Renal pelvis (tissue), 4 donors: ENCODE results near the gene ZNF135. TPM values are rescaled to one million over a fixed set of nuclear protein-coding genes. Genes with fewer than 3 reads are reported as not detected.

Experiments
- DNase-seq: peaks from one replicate; pipeline ENCODE4 v3.0.0-alpha.2; 2013
- polyA plus RNA-seq, 3 donors: library from polyadenylated mRNA; unstranded; fragments of 120-200 nt; gene quantifications; one replicate each; pipeline ENCODE4 v1.2.1, GENCODE V29; 2013; ENCODE audit not compliant: insufficient read length in 3 of 3

ZNF135 gene
- polyA plus RNA-seq, 3 donors: 19.9 to 31.6 (median 29.9) TPM

GRCh38 chr19:58088521-58089052 is 29.5 kb downstream of the ZNF135 start:
- no peak for DNase-seq

DNA sequence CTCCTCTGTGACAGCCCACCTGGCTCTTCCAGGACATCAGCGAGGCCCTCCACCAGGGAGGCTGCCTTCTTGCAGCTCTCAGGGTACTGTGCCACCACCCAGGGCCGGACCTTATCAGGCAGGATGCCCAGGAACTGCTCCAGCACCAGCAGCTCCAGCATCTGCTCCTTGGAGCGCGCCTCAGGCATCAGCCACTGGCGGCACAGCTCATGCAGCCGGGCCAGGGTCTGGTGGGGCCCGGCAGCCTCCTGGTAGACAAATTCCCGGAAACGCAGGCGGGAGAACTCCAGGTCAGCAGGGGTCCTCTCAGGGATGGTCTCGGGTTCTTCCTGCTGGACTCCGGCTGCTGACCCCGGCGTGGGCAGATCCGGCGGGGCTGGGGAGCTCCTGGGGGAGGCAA is 30.8 kb downstream of the ZNF135 start:
- no peak for DNase-seq

- no peak for DNase-seq
Measured at GRCh38 chr19:58091251-58091995, 32.3 kb downstream of the ZNF135 start.

- DNase-seq: no peak
Measured at GRCh38 chr19:58093071-58093470, 34.0 kb downstream of the ZNF135 start.

- DNase-seq: no peak
Measured at GRCh38 chr19:58095328-58095727, 36.2 kb downstream of the ZNF135 start.

- no peak for DNase-seq
Measured at GRCh38 chr19:58096884-58097283, 37.8 kb downstream of the ZNF135 start.

- no peak for DNase-seq
Measured at GRCh38 chr19:58097349-58097748, 38.3 kb downstream of the ZNF135 start.

DNA sequence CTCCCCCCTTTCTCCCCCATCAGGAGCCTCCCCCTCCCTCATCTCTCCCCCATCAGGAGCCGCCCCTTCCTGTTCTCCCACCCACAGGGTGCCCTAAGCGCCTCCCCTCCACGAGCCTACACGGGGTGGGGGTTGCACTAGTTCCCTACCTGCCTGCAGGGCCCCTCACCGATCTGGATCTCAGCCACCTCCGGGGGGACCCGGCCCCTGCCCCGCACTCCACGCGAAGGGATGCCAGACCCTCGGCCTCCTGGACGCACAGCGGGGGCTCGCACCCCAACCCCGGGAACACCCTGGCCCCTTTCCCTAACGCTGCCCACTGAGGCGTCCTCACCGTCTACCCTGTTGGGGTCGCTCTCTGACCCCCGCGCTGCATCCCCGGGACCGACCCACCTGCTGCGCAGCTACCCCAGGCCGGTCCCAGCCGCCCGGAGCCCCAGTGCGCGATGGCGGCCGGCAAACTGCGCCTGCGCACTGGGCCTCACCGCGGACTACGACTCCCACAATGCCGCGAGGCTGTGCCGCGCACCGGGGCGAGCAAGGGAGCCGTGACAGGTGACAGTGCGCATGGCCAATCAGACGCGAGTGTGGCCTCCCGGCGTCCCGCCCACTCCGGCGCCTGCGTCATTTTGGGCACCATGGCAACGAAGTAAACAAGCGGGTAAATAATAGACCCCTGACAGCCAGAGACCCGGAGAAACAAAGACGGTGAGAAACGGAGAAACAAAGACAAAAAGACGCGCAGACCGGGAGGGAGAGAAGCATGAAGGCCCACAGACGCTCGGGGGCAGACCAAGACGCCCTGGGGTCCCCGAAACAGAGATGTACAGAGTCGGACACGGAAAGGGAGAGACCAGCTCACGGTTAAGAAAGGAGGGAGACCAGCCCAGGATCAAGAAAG is 38.9 kb downstream of the ZNF135 start, which contains the start of gene ZSCAN18:
Gene ZSCAN18 (minus strand): TSS at position 451 of the 901 bp plus-strand sequence. CDS start 7,964 bp downstream, outside the sequence.
- peak; percentile 99 for DNase-seq

GRCh38 chr19:58098682-58098998 is 39.6 kb downstream of the ZNF135 start:
- no peak for DNase-seq

DNA sequence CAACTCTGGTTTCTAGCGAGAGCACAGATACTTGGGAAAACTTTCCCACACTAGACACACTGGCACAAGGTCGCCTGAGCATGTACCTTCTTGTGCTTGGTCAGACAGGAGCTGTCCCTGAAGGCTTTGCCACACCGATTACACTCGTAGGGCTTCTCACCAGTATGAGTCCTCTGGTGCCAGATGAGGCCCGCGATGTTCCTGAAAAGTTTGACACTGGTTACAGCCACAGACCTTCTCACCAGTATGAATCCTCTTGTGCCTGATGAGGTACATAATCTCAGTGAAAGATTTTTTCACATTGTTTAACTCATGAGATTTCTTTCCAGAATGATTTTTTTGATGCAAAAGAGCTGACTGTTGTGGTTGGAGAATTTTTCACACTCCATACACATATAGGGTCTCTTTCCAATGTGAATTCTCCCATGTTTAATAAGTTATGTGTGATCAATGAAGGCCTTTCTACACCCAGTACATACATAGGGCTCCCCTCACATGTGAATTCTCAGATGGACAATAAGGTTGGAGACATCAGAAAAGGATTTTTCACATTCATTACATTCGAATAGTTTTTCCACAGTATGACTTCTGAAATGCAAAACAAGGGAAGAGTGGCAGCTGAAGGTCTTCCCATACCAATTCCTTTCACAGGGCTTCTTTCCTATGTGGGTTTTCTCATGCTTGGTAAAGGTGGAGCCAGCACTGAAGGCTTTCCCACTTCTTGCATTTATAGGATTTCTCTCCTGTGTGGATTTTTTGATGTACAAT is 48.9 kb downstream of the ZNF135 start:
- DNase-seq: no peak

GRCh38 chr19:58108546-58108817 is 49.4 kb downstream of the ZNF135 start:
- no peak for DNase-seq

GRCh38 chr19:58117841-58118575 is 58.9 kb downstream of the ZNF135 start:
- peak; percentile 61 for DNase-seq

DNA sequence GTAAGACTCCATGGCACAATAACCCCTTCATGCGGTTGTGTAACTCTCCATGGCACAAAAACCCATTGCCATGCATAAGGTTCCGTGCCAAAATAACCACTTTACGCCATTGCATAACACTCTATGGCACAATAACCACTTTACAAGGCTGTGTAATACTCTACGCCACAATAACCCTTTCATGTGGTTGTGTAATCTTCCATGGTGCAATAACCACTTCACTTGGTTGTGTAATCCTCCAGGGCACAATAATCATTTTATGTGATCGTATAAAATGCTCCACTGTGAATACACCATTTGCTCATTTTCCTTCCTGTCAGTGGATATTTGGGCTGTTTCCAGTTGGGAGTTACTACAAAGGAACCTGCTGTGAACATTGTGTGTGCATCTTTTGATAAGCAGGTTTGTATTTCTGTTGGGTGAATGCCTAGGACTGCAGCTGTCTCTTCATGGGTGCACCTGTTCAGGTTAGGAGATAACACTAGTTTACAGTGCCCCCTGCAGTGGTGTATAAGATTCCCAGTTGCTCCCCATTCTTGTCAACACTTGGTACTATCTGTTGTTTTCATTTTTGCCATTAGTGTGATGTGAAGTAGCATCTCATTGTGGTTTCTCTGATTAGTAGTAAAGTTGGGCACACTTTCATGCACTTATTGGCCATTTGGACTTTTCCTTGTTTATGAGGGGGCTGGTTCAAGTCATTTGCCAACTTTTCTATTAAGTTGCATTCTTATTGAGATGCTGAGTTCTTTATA is 60.1 kb downstream of the ZNF135 start:
- no peak for DNase-seq

Other genes with a start within 250 kb of the ZNF135 start
- gene ZNF552, start 244.4 kb upstream of the ZNF135 start, polyA plus RNA-seq: 10 to 100 TPM; 13.1 to 31.5 (median 30.4) TPM
- 10 to 100 TPM; 12.1 to 24.3 (median 18.0) TPM for gene ZNF587B, start 229.0 kb upstream of the ZNF135 start, polyA plus RNA-seq
- gene ZNF587, start 209.4 kb upstream of the ZNF135 start, polyA plus RNA-seq: 10 to 100 TPM; 19.4 to 51.0 (median 49.6) TPM
- gene ZNF814, start 170.2 kb upstream of the ZNF135 start, polyA plus RNA-seq: 10 to 100 TPM; 50.7 to 97.4 (median 78.8) TPM
- gene ZNF417, start 142.7 kb upstream of the ZNF135 start, polyA plus RNA-seq: 10 to 100 TPM; 19.9 to 41.8 (median 40.1) TPM
- gene ZNF418, start 123.9 kb upstream of the ZNF135 start, polyA plus RNA-seq: 10 to 100 TPM; 20.2 to 40.1 (median 30.0) TPM
- gene ZNF256, start 111.6 kb upstream of the ZNF135 start, polyA plus RNA-seq: 10 to 100 TPM in 2 of 3 donors, 1 to 10 TPM in 1; 9.0 to 11.2 (median 11.0) TPM
- 1 to 10 TPM in 2 of 3 donors, under 1 TPM in 1; 0.97 to 3.0 (median 2.8) TPM for gene C19orf18, start 84.7 kb upstream of the ZNF135 start, polyA plus RNA-seq
- gene ZNF606, start 56.5 kb upstream of the ZNF135 start, polyA plus RNA-seq: 10 to 100 TPM; 27.9 to 32.3 (median 31.5) TPM
- gene ZSCAN1, start 25.3 kb upstream of the ZNF135 start, polyA plus RNA-seq: 1 to 10 TPM; 6.0 to 8.0 (median 7.8) TPM
- gene ZSCAN18, start 38.9 kb downstream of the ZNF135 start, polyA plus RNA-seq: 100 to 1,000 TPM; 103 to 124 (median 107) TPM
- gene ZNF329, start 91.5 kb downstream of the ZNF135 start, polyA plus RNA-seq: 10 to 100 TPM; 21.9 to 23.4 (median 22.0) TPM
- 10 to 100 TPM; 19.1 to 24.9 (median 23.8) TPM for gene ZNF274, start 123.8 kb downstream of the ZNF135 start, polyA plus RNA-seq
- 10 to 100 TPM; 34.2 to 47.5 (median 44.4) TPM for gene ZNF544, start 169.6 kb downstream of the ZNF135 start, polyA plus RNA-seq
- gene ZNF8, start 219.7 kb downstream of the ZNF135 start, polyA plus RNA-seq: 10 to 100 TPM in 2 of 3 donors, 1 to 10 TPM in 1; 6.6 to 10.7 (median 10.5) TPM
- 10 to 100 TPM; 53.5 to 61.2 (median 59.1) TPM for gene ERVK3-1, start 246.1 kb downstream of the ZNF135 start, polyA plus RNA-seq